Measurements from ENCODE around the gene ZNF343.

- TF ChIP-seq CTCF (IDR thresholded peaks at IDR 0.05) (no peak), POLR2A (IDR thresholded peaks at IDR 0.05) (no peak)
Observed at GRCh38 chr20:2533118-2533517, 24.4 kb upstream of the ZNF343 start.
